ENCODE data around the gene SUN5.

Gene SUN5

GRCh38 chr20:33014336-33015113 is 10.3 kb upstream of the SUN5 start:
- no peak for DNase-seq (ENCODE audit: low read depth)

- DNase-seq (ENCODE audit: low read depth), result no peak
Measured at GRCh38 chr20:33013701-33014326, 9.6 kb upstream of the SUN5 start.

GRCh38 chr20:33012327-33013189 is 8.3 kb upstream of the SUN5 start:
- DNase-seq (ENCODE audit: low read depth), result no peak

- no peak for DNase-seq (ENCODE audit: low read depth)
Measured at GRCh38 chr20:33010674-33011449, 6.6 kb upstream of the SUN5 start.

DNA sequence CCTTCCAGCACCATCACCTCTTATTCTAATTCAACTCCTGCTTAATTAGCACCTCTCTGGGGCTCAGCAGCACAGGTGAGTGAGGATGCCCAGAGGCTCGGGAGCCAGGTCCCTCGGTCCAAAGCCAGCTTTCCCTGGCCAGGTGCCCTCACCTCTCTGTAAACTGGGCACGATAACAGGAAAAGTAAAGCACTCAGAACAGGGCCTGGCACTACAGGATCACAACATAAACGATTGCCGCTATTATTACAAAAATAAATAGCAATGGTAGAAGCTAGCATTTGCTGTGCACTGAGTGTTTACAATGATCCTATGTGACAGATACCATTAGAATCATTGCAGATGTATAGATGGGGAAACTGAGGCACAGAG is 5.9 kb upstream of the SUN5 start:
- no peak for DNase-seq (ENCODE audit: low read depth)

DNA sequence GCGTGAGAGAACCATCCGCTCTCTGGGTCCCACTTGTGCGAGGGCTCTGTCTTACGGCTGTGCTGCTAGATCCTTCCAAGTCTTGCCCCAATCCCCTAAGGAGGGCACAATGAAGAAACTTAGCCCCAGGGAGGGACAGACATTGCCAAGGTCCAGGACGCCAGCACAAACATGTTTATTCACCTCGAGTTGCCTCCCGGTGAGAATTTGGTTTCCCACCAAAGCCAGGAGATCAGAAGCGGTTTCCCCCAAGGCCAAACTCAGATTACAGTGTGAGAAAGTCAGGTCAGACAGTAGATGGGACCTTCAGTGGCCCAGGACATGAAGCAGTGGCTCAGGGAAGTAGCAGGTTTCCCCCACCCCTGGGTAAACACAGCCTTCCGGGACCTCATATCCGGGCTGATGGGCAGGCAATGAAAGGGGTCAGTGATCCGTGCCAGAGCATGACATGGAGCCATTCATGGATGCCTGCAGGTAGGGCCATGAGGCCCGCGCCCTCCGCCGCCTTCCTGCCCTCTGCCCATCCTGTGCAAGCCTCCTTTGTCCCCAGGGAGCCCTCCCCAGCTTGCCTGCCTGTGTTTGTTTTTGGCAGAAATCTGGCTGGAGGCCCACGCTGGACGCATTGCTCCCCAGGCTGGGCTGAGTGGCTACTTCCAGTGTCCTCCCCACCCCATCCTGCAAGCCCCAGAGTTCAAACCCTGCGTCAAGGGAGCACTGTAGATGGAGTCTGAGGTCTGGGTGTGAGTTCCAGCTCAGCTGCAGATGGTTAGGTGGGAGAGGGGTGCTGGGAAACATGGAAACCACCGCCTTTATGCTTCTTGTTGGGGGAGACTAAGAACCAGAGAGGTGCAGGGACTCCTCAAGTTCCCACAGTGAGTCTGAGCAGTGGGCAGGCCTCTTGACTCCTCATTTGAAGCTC is 5.2 kb upstream of the SUN5 start:
- no peak for DNase-seq (ENCODE audit: low read depth)

DNA sequence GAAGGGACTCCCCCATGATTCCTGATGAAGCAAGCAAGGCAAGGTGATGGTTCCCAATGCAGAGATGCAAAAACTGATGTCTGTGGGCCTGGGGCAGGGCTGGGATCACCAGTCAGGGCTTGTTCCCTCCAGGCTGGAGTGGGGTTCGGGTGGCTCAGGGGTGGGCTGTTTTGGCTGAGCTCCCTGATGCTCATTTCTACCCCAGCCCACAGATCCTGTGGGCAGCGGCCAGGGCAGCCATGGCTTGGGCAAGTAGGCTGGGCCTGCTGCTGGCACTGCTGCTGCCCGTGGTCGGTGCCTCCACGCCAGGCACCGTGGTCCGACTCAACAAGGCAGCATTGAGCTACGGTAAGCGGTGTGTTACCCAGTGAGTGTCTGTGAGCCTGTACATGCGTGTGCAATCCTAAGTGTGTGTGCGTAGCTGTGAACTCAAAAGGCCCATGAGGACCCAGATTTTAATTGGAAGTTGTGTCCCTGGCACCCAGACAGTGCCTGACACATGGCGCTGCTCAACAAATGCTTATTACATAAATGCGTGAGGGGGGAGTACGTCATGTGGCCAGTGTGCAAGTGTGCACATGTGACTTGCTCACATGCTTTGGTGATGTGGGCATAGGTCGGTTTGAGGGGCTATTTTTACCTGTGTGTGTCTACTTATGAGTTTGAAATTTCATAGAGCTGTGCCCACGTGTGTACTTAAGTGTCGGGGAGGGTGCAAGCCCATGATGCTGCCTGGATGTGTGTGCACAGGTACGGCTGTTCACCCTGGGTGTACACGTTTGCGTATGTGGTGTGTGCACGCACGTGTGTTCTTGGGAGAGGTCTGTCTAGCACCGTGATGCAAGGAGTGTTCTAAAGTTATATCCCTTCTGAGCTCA is 4.3 kb upstream of the SUN5 start:
- DNase-seq (ENCODE audit: low read depth), result no peak

DNA sequence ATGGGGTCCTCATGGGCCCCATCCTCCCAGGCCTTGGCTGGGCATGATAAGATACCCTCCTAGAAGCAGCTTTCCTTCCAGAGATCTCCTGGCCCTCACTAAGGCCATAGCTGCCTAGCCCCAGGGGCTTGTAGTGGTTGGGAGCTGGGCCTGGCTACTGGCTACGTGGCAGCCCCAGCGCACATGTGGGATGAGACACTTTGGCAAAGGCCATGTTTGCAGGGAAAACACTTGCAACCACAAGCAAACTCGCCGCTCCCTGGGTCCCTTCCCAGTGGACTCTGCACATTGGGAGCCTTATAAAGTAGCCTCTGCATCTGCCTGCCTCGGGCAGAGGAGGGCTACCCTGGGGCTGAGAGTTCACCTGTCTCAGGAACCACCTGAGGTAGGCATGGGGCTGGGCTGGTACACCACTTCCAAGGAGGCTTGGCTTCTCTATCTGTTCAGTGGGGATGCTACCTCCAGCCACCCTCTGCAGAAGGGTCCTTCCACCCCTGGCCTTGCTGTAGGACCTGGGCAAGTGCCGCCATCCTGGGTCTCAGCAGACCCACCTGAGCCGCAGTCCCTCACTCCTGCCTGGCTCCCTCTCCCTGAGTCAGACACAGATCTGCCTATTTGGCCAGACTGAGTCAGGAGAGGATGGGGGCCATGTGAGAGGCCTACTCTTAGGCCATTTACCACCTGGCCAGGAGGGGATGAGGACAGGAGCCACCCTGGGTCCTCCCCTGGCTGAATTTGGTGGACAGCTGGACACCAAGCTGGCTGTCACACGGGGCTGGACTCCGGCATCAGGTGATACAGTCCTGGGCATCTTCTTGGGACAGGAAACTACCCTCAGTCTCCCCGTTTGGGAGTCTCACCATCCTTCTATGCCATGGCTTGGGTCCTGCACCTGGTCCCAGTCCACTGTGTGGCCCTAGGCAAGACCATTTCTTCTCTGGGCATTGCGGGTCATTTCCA is 3.4 kb upstream of the SUN5 start, which contains the start of gene BPIFB2:
Gene BPIFB2 (plus strand): TSS at position 329 of the 960 bp plus-strand sequence. CDS start 871 bp downstream, outside the sequence.
- DNase-seq (ENCODE audit: low read depth), result no peak

GRCh38 chr20:33006776-33007375 is 2.6 kb upstream of the SUN5 start:
- DNase-seq (ENCODE audit: low read depth), result no peak

- no peak for DNase-seq (ENCODE audit: low read depth)
Measured at GRCh38 chr20:33005908-33006775, 1.9 kb upstream of the SUN5 start.

DNA sequence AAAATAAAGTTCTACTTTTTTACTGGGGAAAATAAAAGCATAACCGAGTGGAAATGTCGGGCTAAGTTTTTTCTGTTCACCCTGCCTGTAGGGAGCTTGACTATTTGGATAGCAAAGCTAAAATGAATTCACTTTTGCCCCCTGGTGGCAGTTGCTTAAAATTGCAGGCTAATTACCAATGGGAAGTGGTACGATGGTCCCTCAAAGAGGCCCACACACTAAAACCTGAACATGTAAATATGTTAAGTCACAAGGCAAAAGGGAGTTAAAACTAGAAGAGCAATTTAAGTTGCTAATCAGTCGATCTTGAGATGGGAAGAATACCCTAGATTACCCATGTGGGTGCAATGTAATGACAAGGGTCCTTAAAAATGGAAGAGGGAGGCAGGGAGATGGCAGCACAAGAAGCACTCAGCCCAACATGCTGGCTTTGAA is 916 bp upstream of the SUN5 start:
- DNase-seq (ENCODE audit: low read depth), result no peak

- DNase-seq (ENCODE audit: low read depth), result no peak
Measured at GRCh38 chr20:33002087-33002808, 2.0 kb downstream of the SUN5 start.

DNA sequence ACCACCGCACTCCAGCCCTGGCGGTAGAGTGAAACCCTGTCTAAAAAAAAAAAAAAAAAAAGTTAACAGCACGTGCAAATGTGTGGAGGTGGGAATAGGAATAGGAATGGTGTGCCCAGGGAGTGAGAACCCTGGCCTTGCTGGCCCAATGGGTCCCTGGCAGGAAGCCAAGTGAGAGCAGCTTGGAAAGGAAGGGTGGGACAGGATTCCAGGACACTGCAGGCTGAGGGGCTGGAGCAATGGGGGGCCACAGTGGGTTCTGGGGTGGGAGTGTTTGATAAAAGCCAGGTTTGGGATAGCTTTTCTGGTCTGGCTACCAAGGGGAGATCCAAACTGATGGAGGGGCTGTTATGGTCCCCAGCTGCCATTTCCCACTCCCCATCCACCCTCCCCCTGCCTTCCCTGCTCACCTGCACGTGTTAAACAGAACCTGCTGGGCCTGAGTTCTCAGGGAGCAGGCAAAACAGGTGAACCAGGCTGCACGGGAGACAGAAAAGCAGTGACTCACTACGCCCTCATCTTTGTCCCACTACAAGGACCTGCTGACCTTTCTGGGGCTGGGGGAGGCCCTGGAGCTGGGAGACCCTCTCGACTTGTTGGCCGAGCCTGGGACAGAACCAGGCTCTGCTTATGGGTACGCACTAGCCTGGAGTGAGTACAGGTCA is 3.3 kb downstream of the SUN5 start:
- DNase-seq (ENCODE audit: low read depth), result no peak

DNA sequence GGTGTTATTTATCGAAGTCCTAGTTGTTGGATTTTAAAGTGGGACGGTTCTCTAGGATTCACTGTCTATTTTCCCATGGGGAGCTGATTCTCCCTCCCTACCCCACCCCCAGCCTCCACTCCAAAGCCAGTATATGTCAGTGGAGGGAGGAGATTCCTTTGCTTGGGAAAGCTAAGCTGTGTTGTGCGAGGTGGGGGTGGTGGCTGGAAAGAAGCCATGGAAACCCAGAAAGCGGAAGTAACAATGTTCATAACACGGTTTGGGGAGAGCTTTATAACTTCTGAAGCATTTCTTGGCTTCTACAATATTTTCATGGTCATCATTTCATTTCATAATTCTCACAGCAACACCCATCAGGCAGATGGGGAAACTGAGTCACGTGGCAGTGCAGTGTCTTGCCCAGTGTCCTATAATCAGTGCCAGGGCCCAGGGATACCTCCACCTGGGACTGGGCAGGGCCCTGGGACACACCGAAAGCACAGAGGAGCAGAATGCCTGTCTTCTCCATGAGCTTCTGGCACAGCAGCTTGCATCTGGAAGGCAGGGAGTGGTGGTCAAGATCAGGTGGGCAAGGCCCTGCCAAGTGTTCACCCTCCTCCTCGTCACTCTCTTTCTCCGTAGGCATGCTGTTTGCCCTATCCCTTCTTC is 4.5 kb downstream of the SUN5 start:
- no peak for DNase-seq (ENCODE audit: low read depth)

- DNase-seq (ENCODE audit: low read depth), result no peak
Measured at GRCh38 chr20:32997431-32997830, 6.8 kb downstream of the SUN5 start.

Data from stimulated activated CD8-positive, alpha-beta memory T cell treated with anti-CD3 and anti-CD28 coated beads, Interleukin-7, amount 100 ng/mL, for 24 hours (primary cell).